DOHH2 (cell line): ENCODE data around the gene RBM39.
A peak's percentile ranks its signal among the peaks of the same experiment; 100 is the strongest.

Source experiments
- CTCF ChIP-seq: fragments of 200-600 bp; sonication (generic); IDR thresholded peaks from one replicate; pipeline ENCODE4 v1.5.1; 2014; ENCODE audit warnings: antibody characterized with exemption, mild to moderate bottlenecking, low read depth, low read length; ENCODE audit not compliant: poor library complexity, severe bottlenecking
- EZH2phosphoT487 ChIP-seq: fragments of 200-600 bp; sonication (generic); IDR thresholded peaks from 2 replicates; pipeline ENCODE4 v1.6.1; 2017; ENCODE audit warnings: borderline replicate concordance, mild to moderate bottlenecking, antibody characterized with exemption, low read length, moderate library complexity, mixed read lengths

- peak; percentile 4 for TF ChIP-seq CTCF
- TF ChIP-seq EZH2phosphoT487 = no peak
Observed at GRCh38 chr20:35742741-35743523, 872 bp upstream of the RBM39 start.
